ENCODE data around the gene KCNA1. TPM values are rescaled to one million over a fixed set of nuclear protein-coding genes. Genes with fewer than 3 reads are reported as not detected.

Gene KCNA1
- total RNA-seq, 1 donor from 2014 or later: 0.27 TPM

DNA sequence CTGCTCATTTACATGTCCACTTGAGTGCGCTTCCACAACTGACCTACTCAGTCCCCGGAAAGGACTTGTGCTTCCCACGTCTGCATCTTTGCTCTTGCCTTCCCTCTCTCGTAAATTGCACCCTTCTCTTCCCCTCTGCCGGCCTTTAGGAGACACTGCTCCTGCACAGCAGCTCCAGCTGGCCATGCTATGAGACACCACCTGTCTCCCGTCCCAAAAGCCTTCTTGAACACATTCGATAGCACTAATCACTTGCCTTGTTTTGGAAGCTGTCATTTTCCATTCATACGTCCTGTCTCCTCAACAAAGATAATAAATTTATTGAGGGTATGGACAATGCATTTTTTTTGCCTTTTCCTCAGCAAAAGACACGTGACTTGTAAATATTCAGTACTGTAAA, 15.7 kb upstream of the KCNA1 start:
- Histone ChIP-seq H3K4me2 (ENCODE audit: low read length) (no peak overlapping the region), H3K9ac (ENCODE audit: low read length) (no peak overlapping the region), H2AFZ (ENCODE audit: low read depth, low read length) (no peak overlapping the region), H3K36me3 (ENCODE audit: insufficient read depth, low read length) (no peaks in the 10 kb centered on the region), H3K4me1 (ENCODE audit: insufficient read depth, low read length) (no peaks in the 10 kb centered on the region), H3K27me3 (ENCODE audit: insufficient read depth, low read length) (peaks cover 15% of the 10 kb centered on the region), H3K4me3 (ENCODE audit: insufficient read depth, low read depth, low read length) (no peak overlapping the region), H4K20me1 (ENCODE audit: insufficient read depth, low read length) (no peaks in the 10 kb centered on the region), H3K79me2 (ENCODE audit: insufficient read depth, low read length) (no peaks in the 10 kb centered on the region), H3K27ac (ENCODE audit: low read depth, low read length) (no peak overlapping the region), H3K9me3 (ENCODE audit: insufficient read depth, low read depth, low read length) (no peaks in the 10 kb centered on the region)
- FAIRE-seq (no peak), DNase-seq (ENCODE audit: low read depth) (no peak)
- H3K4me3 Mint-ChIP-seq (ENCODE audit: unreplicated experiment): no peak overlapping the region
- no peak overlapping the region for H3K27ac Mint-ChIP-seq (ENCODE audit: unreplicated experiment)
- no peaks in the 10 kb centered on the region for H3K36me3 Mint-ChIP-seq (ENCODE audit: low read depth, unreplicated experiment)
- peaks cover 36% of the 10 kb centered on the region for H3K27me3 Mint-ChIP-seq (ENCODE audit: low read depth, unreplicated experiment)
- no peaks in the 10 kb centered on the region for H3K4me1 Mint-ChIP-seq (ENCODE audit: low read depth, unreplicated experiment)
- TF ChIP-seq, protein P1, sequence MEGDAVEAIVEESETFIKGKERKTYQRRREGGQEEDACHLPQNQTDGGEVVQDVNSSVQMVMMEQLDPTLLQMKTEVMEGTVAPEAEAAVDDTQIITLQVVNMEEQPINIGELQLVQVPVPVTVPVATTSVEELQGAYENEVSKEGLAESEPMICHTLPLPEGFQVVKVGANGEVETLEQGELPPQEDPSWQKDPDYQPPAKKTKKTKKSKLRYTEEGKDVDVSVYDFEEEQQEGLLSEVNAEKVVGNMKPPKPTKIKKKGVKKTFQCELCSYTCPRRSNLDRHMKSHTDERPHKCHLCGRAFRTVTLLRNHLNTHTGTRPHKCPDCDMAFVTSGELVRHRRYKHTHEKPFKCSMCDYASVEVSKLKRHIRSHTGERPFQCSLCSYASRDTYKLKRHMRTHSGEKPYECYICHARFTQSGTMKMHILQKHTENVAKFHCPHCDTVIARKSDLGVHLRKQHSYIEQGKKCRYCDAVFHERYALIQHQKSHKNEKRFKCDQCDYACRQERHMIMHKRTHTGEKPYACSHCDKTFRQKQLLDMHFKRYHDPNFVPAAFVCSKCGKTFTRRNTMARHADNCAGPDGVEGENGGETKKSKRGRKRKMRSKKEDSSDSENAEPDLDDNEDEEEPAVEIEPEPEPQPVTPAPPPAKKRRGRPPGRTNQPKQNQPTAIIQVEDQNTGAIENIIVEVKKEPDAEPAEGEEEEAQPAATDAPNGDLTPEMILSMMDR (IDR thresholded peaks at IDR 0.05; ENCODE audit: insufficient read depth, low read depth, low read length): no peak
- no peak for TF ChIP-seq EZH2 (IDR thresholded peaks at IDR 0.05; ENCODE audit: insufficient read depth, low read length)
- H3K9me3 Mint-ChIP-seq (ENCODE audit: unreplicated experiment): no peaks in the 10 kb centered on the region

DNA sequence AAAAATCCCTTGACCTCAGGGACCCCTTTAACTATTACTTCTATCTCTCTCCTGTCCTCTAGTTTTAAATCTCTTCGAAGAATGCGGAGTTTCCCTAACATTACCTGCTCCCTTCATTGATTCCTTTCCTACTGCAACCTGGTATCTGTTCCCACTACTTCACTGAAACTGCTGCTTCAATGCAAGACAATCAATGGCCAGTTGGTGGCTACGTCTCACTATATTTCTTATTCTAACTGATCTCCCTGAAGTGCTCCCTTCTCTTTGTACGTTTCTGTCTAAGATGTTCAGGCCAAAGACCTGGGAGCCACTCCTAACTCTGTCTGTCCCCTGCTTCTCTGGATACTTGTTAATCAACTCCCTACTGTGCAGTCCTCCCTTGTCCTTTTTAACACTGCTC, 10.3 kb upstream of the KCNA1 start:
- H3K79me2 ChIP-seq (ENCODE audit: insufficient read depth, low read length): no peaks in the 10 kb centered on the region
- no peaks in the 10 kb centered on the region for H3K36me3 ChIP-seq (ENCODE audit: insufficient read depth, low read length)
- H3K9ac ChIP-seq (ENCODE audit: low read length): no peak overlapping the region
- H4K20me1 ChIP-seq (ENCODE audit: insufficient read depth, low read length): no peaks in the 10 kb centered on the region
- Mint-ChIP-seq H3K36me3 (ENCODE audit: low read depth, unreplicated experiment) (no peaks in the 10 kb centered on the region), H3K9me3 (ENCODE audit: unreplicated experiment) (peaks cover 2% of the 10 kb centered on the region), H3K4me1 (ENCODE audit: low read depth, unreplicated experiment) (peaks cover 6% of the 10 kb centered on the region), H3K4me3 (ENCODE audit: unreplicated experiment) (no peak overlapping the region), H3K27ac (ENCODE audit: unreplicated experiment) (no peak overlapping the region), H3K27me3 (ENCODE audit: low read depth, unreplicated experiment) (peaks cover 14% of the 10 kb centered on the region)
- no peak overlapping the region for H3K4me3 ChIP-seq (ENCODE audit: insufficient read depth, low read depth, low read length)
- H2AFZ ChIP-seq (ENCODE audit: low read depth, low read length): no peak overlapping the region
- H3K4me2 ChIP-seq (ENCODE audit: low read length): no peak overlapping the region
- no peak overlapping the region for H3K27ac ChIP-seq (ENCODE audit: low read depth, low read length)
- H3K9me3 ChIP-seq (ENCODE audit: insufficient read depth, low read depth, low read length): no peaks in the 10 kb centered on the region
- no peaks in the 10 kb centered on the region for H3K27me3 ChIP-seq (ENCODE audit: insufficient read depth, low read length)
- TF ChIP-seq, protein P1 (IDR thresholded peaks at IDR 0.05; ENCODE audit: insufficient read depth, low read depth, low read length): no peak
- TF ChIP-seq EZH2 (IDR thresholded peaks at IDR 0.05; ENCODE audit: insufficient read depth, low read length): no peak
- DNase-seq (ENCODE audit: low read depth) (no peak), FAIRE-seq (no peak)
- no peaks in the 10 kb centered on the region for H3K4me1 ChIP-seq (ENCODE audit: insufficient read depth, low read length)

DNA sequence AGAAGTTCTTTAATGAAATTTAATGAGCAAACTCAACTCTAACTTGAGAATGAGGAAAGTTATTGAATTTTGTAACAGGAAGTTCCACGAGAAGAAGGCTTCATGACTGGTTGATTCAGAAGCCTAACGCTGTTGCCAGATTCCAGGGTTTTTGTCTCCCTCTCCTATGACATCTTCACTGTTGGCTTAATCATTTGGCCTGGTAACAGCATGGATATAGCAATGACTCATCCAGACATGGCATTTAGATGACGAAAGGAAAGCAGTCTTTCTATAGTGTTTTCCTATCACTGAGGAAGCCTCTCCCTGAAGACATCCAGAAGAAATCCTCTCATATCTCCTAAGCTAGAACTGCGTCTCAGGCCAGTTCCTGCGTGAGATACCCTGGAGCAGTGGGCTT, 9.4 kb upstream of the KCNA1 start:
- peak overlapping the region; percentile 22 for H2AFZ ChIP-seq (ENCODE audit: low read depth, low read length)
- H3K4me2 ChIP-seq (ENCODE audit: low read length): peak overlapping the region; percentile 33
- peaks cover 2% of the 10 kb centered on the region for H3K9me3 Mint-ChIP-seq (ENCODE audit: unreplicated experiment)

More for the DNA sequence above, 9.4 kb upstream of the KCNA1 start:
- Mint-ChIP-seq H3K36me3 (ENCODE audit: low read depth, unreplicated experiment) (no peaks in the 10 kb centered on the region), H3K4me3 (ENCODE audit: unreplicated experiment) (no peak overlapping the region), H3K27ac (ENCODE audit: unreplicated experiment) (no peak overlapping the region), H3K4me1 (ENCODE audit: low read depth, unreplicated experiment) (peaks cover 6% of the 10 kb centered on the region), H3K27me3 (ENCODE audit: low read depth, unreplicated experiment) (peaks cover 18% of the 10 kb centered on the region)
- FAIRE-seq (peak; percentile 95), DNase-seq (ENCODE audit: low read depth) (peak; percentile 69)
- Histone ChIP-seq H3K9me3 (ENCODE audit: insufficient read depth, low read depth, low read length) (no peaks in the 10 kb centered on the region), H4K20me1 (ENCODE audit: insufficient read depth, low read length) (no peaks in the 10 kb centered on the region), H3K27me3 (ENCODE audit: insufficient read depth, low read length) (no peaks in the 10 kb centered on the region), H3K9ac (ENCODE audit: low read length) (no peak overlapping the region), H3K4me3 (ENCODE audit: insufficient read depth, low read depth, low read length) (no peak overlapping the region), H3K79me2 (ENCODE audit: insufficient read depth, low read length) (no peaks in the 10 kb centered on the region), H3K4me1 (ENCODE audit: insufficient read depth, low read length) (no peaks in the 10 kb centered on the region), H3K27ac (ENCODE audit: low read depth, low read length) (peak overlapping the region; percentile 20), H3K36me3 (ENCODE audit: insufficient read depth, low read length) (no peaks in the 10 kb centered on the region)
- no peak for TF ChIP-seq EZH2 (IDR thresholded peaks at IDR 0.05; ENCODE audit: insufficient read depth, low read length)
- TF ChIP-seq, protein P1 (IDR thresholded peaks at IDR 0.05; ENCODE audit: insufficient read depth, low read depth, low read length): no peak
